HEK293T (cell line): ENCODE results near the gene FPGS.
"Not testable (repeated sequence)": the region's sequence is repeated elsewhere in the genome, so short reads cannot be mapped to it uniquely, and the experiment has no call there.

ENCODE experiments used
- CTCF ChIA-PET: fragments of 350-600 bp; formaldehyde crosslinking; extraction: SDS; loops from one replicate; lab custom pipeline; 2021; ENCODE audit warnings: antibody characterized with exemption, inconsistent platforms; lab: Yijun Ruan, JAX
- POLR2A ChIA-PET: fragments of 350-600 bp; formaldehyde crosslinking; extraction: SDS; loops from one replicate; lab custom pipeline; 2020; ENCODE audit warnings: antibody characterized with exemption, inconsistent platforms; lab: Yijun Ruan, JAX
- DNase-seq: peaks from one replicate; pipeline ENCODE4 v3.0.0; 2012; ENCODE audit warnings: mixed read lengths; ENCODE audit errors: extremely low spot score
- ARNT ChIP-seq: fragments of 450-650 bp; IDR thresholded peaks from 2 replicates; pipeline ENCODE4 v1.6.1; 2017; ENCODE audit warnings: mild to moderate bottlenecking
- BHLHE40 ChIP-seq: fragments of 450-650 bp; IDR thresholded peaks from 2 replicates; pipeline ENCODE4 v1.6.1; 2016; ENCODE audit warnings: mild to moderate bottlenecking, moderate library complexity, borderline replicate concordance
- CTBP1 ChIP-seq: fragments of 450-650 bp; IDR thresholded peaks from 2 replicates; pipeline ENCODE4 v1.6.1; 2016; ENCODE audit warnings: borderline replicate concordance
- ELF4 ChIP-seq: fragments of 450-650 bp; IDR thresholded peaks from 2 replicates; pipeline ENCODE4 v1.6.1; 2017; ENCODE audit warnings: antibody characterized with exemption
- FOXA1 ChIP-seq: fragments of 450-650 bp; IDR thresholded peaks from 2 replicates; pipeline ENCODE4 v1.6.1; 2016; ENCODE audit warnings: mild to moderate bottlenecking
- FOXK2 ChIP-seq: fragments of 450-650 bp; IDR thresholded peaks from 2 replicates; pipeline ENCODE4 v1.6.1; 2016; ENCODE audit warnings: mild to moderate bottlenecking
- FOXM1 ChIP-seq: fragments of 450-650 bp; IDR thresholded peaks from 2 replicates; pipeline ENCODE4 v1.6.1; 2017; ENCODE audit warnings: mild to moderate bottlenecking, borderline replicate concordance
- HDGF ChIP-seq: fragments of 450-650 bp; IDR thresholded peaks from 2 replicates; pipeline ENCODE4 v1.6.1; 2017; ENCODE audit warnings: antibody characterized with exemption, borderline replicate concordance
- L3MBTL2 ChIP-seq: fragments of 450-650 bp; conservative IDR thresholded peaks from 2 replicates; pipeline ENCODE4 v1.6.1; 2016; ENCODE audit warnings: mild to moderate bottlenecking
- LEF1 ChIP-seq: fragments of 450-650 bp; IDR thresholded peaks from 2 replicates; pipeline ENCODE4 v1.6.1; 2017; ENCODE audit warnings: mild to moderate bottlenecking, borderline replicate concordance
- NFRKB ChIP-seq: fragments of 450-650 bp; IDR thresholded peaks from 2 replicates; pipeline ENCODE4 v1.6.1; 2016; ENCODE audit warnings: mild to moderate bottlenecking, moderate library complexity
- SP1 ChIP-seq: fragments of 450-650 bp; IDR thresholded peaks from 2 replicates; pipeline ENCODE4 v1.6.1; 2017
- SUZ12 ChIP-seq: fragments of 450-650 bp; IDR thresholded peaks from 2 replicates; pipeline ENCODE4 v1.6.1; 2016; ENCODE audit warnings: mild to moderate bottlenecking
- TARDBP ChIP-seq: fragments of 450-650 bp; IDR thresholded peaks from 2 replicates; pipeline ENCODE4 v1.6.1; 2016
- ZNF384 ChIP-seq: fragments of 450-650 bp; IDR thresholded peaks from 2 replicates; pipeline ENCODE4 v1.6.1; 2016
- TF ChIP-seq, protein P1 (sequence below): fragments of 450-650 bp; IDR thresholded peaks from 2 replicates; pipeline ENCODE4 v1.6.1; 2016

Gene FPGS

GRCh38 chr9:127777368-127777980 lies 25.2 kb upstream of the FPGS start:
- TF ChIP-seq, protein P1, sequence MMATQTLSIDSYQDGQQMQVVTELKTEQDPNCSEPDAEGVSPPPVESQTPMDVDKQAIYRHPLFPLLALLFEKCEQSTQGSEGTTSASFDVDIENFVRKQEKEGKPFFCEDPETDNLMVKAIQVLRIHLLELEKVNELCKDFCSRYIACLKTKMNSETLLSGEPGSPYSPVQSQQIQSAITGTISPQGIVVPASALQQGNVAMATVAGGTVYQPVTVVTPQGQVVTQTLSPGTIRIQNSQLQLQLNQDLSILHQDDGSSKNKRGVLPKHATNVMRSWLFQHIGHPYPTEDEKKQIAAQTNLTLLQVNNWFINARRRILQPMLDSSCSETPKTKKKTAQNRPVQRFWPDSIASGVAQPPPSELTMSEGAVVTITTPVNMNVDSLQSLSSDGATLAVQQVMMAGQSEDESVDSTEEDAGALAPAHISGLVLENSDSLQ: no peak
- TF ChIP-seq NFRKB (no peak), SUZ12 (no peak), HDGF (no peak), FOXK2 (no peak), ZNF384 (no peak)
- DNase-seq: no peak
- CTCF ChIA-PET: no interaction called here
- POLR2A ChIA-PET: no interaction called here

DNA sequence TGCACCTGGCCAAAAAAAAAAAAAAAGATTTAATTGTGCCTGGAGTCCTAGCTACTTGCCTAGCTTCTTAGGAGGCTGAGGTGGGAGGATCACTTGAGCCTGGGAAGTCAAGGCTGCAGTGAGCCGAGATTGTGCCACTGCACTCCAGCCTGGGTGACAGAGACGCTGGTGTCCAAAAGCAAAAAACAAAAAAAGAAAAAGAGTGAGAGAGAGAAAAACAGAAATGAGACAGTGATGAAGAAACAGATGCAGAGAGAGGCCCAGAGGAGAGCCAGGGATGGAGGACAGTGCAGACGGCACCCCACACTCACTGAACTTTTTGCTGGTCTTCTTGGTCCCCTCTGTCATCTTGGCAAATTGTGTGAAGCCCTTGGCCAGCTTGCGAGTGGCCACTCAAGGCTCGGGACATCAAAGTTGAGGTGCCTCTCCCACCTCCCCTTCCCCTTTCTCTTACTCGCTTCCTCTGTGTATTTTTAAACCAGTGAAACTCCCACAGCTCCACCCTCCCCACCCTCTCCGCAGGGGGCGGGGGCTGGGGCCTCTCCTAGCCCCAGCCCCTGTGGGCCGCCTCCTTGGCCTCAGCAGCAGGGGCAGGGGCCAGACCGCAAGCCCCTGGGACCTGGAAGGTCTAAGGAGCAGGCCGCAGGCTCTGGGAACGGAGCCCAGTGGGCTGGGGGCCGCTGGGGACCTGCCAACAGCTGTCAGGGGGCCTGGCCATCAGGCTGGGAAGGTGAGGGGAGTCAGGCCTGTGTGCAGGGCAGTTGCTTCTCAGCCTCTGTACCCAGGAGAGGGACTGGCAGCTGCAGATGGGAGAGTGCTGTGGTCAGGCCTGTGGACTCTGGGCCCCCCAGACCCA lies 24.2 kb upstream of the FPGS start, which contains the start of gene SH2D3C:
SH2D3C (minus strand) TSS at position 387 of the 856 bp plus-strand sequence; CDS start at position 348, 39 bp downstream.
- CTCF ChIA-PET: interaction anchor here (0.6 to 1.5 kb wide), 2 partner anchors 44 to 335 kb away, joined by 4 read pairs; partner anchors contain the start of gene TOR2A
- no peak for DNase-seq
- POLR2A ChIA-PET: no interaction called here
- TF ChIP-seq ARNT (no peak), SUZ12 (no peak), HDGF (no peak), SP1 (no peak), NFRKB (no peak), ELF4 (no peak), L3MBTL2 (no peak), TARDBP (no peak), CTBP1 (no peak), ZNF384 (no peak), BHLHE40 (no peak), FOXM1 (no peak), LEF1 (no peak)
- TF ChIP-seq, protein P1: no peak

DNA sequence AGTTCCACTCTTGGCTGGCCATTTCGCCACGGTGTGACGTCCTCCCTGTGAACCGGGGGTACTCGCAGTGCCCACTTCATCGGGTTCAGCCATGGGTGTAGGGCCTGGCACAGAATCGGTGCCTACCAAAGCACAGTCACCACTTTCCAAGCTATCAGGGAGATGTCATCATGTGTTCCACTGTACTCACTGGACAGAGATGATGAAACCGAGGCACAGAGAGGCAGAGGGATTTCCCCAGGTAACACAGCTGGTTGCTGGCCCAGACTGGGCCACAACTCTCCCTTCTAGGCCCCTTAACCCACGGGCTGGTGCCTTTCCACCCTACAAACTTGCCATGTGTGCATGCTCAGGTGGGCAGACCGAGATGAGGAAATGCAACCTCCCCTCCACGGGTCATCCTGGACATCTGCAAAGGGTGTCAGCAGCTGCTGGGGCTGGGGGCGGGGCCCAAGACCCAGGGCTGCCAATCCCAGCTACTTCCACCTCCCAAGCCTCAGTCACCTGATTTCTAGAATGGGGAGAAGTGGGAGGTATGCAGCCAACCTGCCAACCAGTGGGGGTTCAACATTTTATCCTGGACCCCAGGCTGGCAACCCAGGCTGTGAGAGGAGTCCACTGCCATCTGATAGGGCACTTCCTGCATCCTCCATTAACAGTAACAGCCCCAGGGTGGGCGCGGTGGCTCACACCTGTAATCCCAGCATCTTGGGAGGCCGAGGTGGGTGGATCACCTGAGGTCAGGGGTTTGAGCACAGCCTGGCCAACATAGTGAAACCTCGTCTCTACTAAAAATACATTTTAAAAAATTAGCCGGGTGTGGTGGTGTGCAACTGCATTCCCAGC lies 23.3 kb upstream of the FPGS start:
- no peak for TF ChIP-seq BHLHE40
- TF ChIP-seq ELF4: no peak
- no peak for TF ChIP-seq FOXA1
- no peak for TF ChIP-seq HDGF
- no peak for TF ChIP-seq ZNF384
- TF ChIP-seq ARNT: no peak
- TF ChIP-seq TARDBP: no peak
- TF ChIP-seq, protein P1: no peak
- no peak for TF ChIP-seq SP1
- ChIA-PET POLR2A (no interaction called here), CTCF (interaction anchor here (0.6 to 1.5 kb wide), 2 partner anchors 45 to 334 kb away, joined by 4 read pairs; partner anchors contain the start of gene TOR2A)
- DNase-seq: no peak

GRCh38 chr9:127780126-127780885 lies 22.4 kb upstream of the FPGS start:
- TF ChIP-seq ZNF384 (no peak), SP1 (no peak)
- CTCF ChIA-PET: no interaction called here
- no peak for DNase-seq
- POLR2A ChIA-PET: no interaction called here

- POLR2A ChIA-PET, DNase-seq, CTCF ChIA-PET: not testable (repeated sequence)
Measured at GRCh38 chr9:127780909-127781308, 21.8 kb upstream of the FPGS start.

- CTCF ChIA-PET: no interaction called here
- POLR2A ChIA-PET: no interaction called here
Measured at GRCh38 chr9:127781806-127782205, 20.9 kb upstream of the FPGS start.

More at GRCh38 chr9:127781806-127782205, 20.9 kb upstream of the FPGS start:
- no peak for DNase-seq
- no peak for TF ChIP-seq L3MBTL2
- no peak for TF ChIP-seq HDGF
- no peak for TF ChIP-seq FOXM1
